ENCODE data around the gene EN1. TPM values are rescaled to one million over a fixed set of nuclear protein-coding genes. Genes with fewer than 3 reads are reported as not detected.
A peak's percentile ranks its signal among the peaks of the same experiment; 100 is the strongest.

EN1 gene
- total RNA-seq, 2 experiments from 2014 or later = not detected

DNA sequence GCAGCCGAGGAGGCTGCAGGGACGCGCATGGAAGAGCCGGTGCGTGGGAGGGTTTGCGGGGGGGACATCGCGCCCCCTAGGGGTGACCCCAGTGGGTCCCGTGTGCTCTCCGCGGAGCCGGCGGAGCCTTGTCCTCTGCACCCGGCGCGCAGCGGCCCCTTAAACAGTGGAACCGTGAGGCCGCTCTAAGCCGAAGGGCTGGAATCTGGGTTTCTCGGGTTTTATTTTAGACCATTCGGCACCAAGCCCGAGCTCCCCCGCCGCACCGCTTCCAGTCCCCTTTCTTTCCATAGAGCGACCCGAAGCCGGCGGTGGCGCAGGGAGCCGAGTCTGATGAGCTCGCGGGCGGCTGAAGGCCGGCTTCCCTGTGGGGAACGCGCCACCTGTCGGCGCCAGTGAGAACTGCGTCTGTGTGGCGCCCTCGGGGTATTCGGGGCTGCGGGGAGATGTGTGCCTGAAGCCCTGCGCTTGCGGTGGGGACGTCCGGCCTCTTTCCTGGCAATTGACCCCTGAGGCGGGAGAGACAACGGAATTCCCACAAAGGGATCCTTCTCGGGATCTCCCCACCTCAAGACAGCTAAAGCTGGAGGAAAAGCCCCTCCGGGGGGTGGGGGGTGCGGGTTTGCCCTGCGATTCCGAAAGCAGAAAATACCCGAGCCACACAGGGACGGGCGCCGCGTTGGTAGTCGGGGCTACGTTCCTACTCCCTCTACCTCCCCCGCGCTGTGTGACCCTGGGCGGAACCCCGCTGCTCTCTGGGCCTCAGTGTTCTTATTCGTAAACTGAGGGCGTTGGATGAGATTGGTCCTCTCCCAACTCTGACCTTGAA is 8.2 kb upstream of the EN1 start:
- TF ChIP-seq, protein P1, sequence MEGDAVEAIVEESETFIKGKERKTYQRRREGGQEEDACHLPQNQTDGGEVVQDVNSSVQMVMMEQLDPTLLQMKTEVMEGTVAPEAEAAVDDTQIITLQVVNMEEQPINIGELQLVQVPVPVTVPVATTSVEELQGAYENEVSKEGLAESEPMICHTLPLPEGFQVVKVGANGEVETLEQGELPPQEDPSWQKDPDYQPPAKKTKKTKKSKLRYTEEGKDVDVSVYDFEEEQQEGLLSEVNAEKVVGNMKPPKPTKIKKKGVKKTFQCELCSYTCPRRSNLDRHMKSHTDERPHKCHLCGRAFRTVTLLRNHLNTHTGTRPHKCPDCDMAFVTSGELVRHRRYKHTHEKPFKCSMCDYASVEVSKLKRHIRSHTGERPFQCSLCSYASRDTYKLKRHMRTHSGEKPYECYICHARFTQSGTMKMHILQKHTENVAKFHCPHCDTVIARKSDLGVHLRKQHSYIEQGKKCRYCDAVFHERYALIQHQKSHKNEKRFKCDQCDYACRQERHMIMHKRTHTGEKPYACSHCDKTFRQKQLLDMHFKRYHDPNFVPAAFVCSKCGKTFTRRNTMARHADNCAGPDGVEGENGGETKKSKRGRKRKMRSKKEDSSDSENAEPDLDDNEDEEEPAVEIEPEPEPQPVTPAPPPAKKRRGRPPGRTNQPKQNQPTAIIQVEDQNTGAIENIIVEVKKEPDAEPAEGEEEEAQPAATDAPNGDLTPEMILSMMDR (conservative IDR thresholded peaks at IDR 0.05; ENCODE audit: low read length) = peak; percentile 90
- no peak for TF ChIP-seq EZH2phosphoT487 (IDR thresholded peaks at IDR 0.05; ENCODE audit: borderline replicate concordance, low read depth, low read length)
- no peaks in the 10 kb centered on the region for H4K20me1 ChIP-seq (ENCODE audit: insufficient read depth, low read length)
- no peaks in the 10 kb centered on the region for H3K36me3 ChIP-seq (ENCODE audit: insufficient read depth, low read length)
- no peaks in the 10 kb centered on the region for H3K79me2 ChIP-seq (ENCODE audit: insufficient read depth, low read depth, low read length)
- BruUV-seq (replicated peaks) = no TSS peak
- ChIA-PET CTCF (ENCODE audit: unreplicated experiment) (interaction anchor here (0.5 to 1.7 kb wide), 3 partner anchors 15 to 522 kb away, joined by 3 to 5 read pairs (median 3); no protein-coding TSS in a partner anchor), POLR2A (no interaction called here)
- no peak overlapping the region for H2AFZ ChIP-seq (ENCODE audit: low read length)
- H3K9me2 ChIP-seq (ENCODE audit: insufficient read depth, low read length) = no peaks in the 10 kb centered on the region
- intact Hi-C loops (cut with micrococcal nuclease; ENCODE audit: unreplicated experiment) = loop anchor here (2.0 to 10.0 kb wide), 2 partner anchors 633 to 811 kb away; no protein-coding TSS in a partner anchor
- peak overlapping the region; percentile 37; the same call in 1 of the 2 replicates for H3K4me2 ChIP-seq (ENCODE audit: low read length)
- H3K27ac ChIP-seq (ENCODE audit: low read depth, low read length, poor library complexity, severe bottlenecking) = no peak overlapping the region
- peak overlapping the region; percentile 39 for H3K4me3 ChIP-seq (ENCODE audit: low read depth, low read length, poor library complexity, severe bottlenecking)
- peak; percentile 70 for DNase-seq (ENCODE audit: low spot score)
- no peaks in the 10 kb centered on the region for H3K4me1 ChIP-seq (ENCODE audit: insufficient read depth, low read length, poor library complexity, severe bottlenecking)
- no peaks in the 10 kb centered on the region for H3K9me3 ChIP-seq (ENCODE audit: low read length)

DNA sequence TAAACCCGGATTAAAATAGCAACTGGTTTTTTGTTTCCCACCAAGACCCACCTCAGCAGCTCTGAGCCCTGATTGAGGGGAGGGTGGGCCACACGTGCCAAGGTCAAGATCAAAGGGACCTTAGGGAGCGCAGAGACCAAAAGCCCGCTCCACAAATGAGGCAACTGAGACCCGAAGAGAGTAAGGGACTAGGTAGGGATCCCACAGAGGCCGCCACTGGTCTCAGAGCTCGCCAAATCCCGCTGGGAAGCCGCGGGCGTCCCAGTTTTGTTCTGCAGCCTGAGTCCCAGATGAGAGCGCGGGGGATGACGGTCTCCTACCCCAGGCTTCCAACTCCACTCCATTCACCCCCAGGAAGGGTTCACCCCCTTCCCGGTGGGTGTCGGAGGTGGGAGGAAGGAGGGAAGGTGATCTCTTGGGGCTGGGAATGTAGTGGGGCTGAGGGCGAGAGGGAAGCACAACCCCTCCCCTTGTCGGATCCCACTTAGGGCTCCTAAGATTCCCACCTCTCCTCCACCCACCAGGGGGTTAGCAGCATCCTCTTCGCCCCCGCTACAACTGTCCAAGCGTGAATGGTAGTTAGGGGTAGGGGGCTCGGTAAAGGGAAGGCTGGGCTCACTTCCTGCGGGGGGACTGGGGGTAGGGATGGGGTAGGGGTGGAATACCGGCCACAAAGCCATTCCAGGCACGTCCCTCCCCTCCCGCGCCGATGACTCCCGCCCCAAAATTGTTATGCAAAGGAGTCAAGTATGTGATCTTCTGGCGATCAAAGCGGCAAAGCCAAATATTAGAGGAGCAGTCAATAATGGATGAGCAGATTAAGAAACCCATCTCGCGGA is 7.3 kb upstream of the EN1 start:
- no peaks in the 10 kb centered on the region for H3K9me3 ChIP-seq (ENCODE audit: low read length)
- TF ChIP-seq EZH2phosphoT487 (IDR thresholded peaks at IDR 0.05; ENCODE audit: borderline replicate concordance, low read depth, low read length) = no peak
- TF ChIP-seq, protein P1 (conservative IDR thresholded peaks at IDR 0.05; ENCODE audit: low read length) = no peak
- no peaks in the 10 kb centered on the region for H3K4me1 ChIP-seq (ENCODE audit: insufficient read depth, low read length, poor library complexity, severe bottlenecking)
- POLR2A ChIA-PET = no interaction called here
- H3K9me2 ChIP-seq (ENCODE audit: insufficient read depth, low read length) = no peaks in the 10 kb centered on the region
- DNase-seq (ENCODE audit: low spot score) = no peak
- no peaks in the 10 kb centered on the region for H4K20me1 ChIP-seq (ENCODE audit: insufficient read depth, low read length)
- no peak overlapping the region for H3K4me3 ChIP-seq (ENCODE audit: low read depth, low read length, poor library complexity, severe bottlenecking)
- CTCF ChIA-PET (ENCODE audit: unreplicated experiment) = interaction anchor here (1.7 kb wide), 1 partner anchor 16 kb away, joined by 5 read pairs; no protein-coding TSS in a partner anchor
- H3K4me2 ChIP-seq (ENCODE audit: low read length) = no peak overlapping the region
- H3K79me2 ChIP-seq (ENCODE audit: insufficient read depth, low read depth, low read length) = no peaks in the 10 kb centered on the region
- intact Hi-C loops (cut with micrococcal nuclease; ENCODE audit: unreplicated experiment) = loop anchor here (2.0 to 10.0 kb wide), 2 partner anchors 632 to 810 kb away; no protein-coding TSS in a partner anchor
- no peaks in the 10 kb centered on the region for H3K36me3 ChIP-seq (ENCODE audit: insufficient read depth, low read length)
- H3K27ac ChIP-seq (ENCODE audit: low read depth, low read length, poor library complexity, severe bottlenecking) = no peak overlapping the region
- BruUV-seq (replicated peaks) = no TSS peak
- H2AFZ ChIP-seq (ENCODE audit: low read length) = no peak overlapping the region

All from OCI-LY7 (cell line).